Activated CD4-positive, alpha-beta memory T cell treated with anti-CD3 and anti-CD28 coated beads for 36 hours (primary cell): ENCODE data around the gene USP33. TPM values are rescaled to one million over a fixed set of nuclear protein-coding genes. Genes with fewer than 3 reads are reported as not detected.
A peak's percentile ranks its signal among the peaks of the same experiment; 100 is the strongest.
"Not testable (repeated sequence)": the region's sequence is repeated elsewhere in the genome, so short reads cannot be mapped to it uniquely, and the experiment has no call there.

Source experiments
- CTCF ChIA-PET: fragments of 350-600 bp; sonication (Branson Sonifier 250); formaldehyde crosslinking; loops from one replicate; lab custom pipeline; 2021; ENCODE audit warnings: antibody characterized with exemption, inconsistent platforms; lab: Charles Lee
- POLR2A ChIA-PET: fragments of 350-600 bp; sonication (Branson Sonifier 250); formaldehyde crosslinking; loops from one replicate; lab custom pipeline; 2021; ENCODE audit warnings: antibody characterized with exemption; lab: Charles Lee
- DNase-seq: peaks from one replicate; pipeline ENCODE4 v3.0.0-alpha.2; 2020
- H3K27ac Mint-ChIP-seq: one replicate; pipeline ENCODE4 v1.8.0; 2021; ENCODE audit warnings: mixed read lengths
- H3K27me3 Mint-ChIP-seq: one replicate; pipeline ENCODE4 v1.8.0; 2021; ENCODE audit warnings: mixed read lengths
- H3K36me3 Mint-ChIP-seq: one replicate; pipeline ENCODE4 v1.8.0; 2021; ENCODE audit warnings: mixed read lengths
- H3K4me1 Mint-ChIP-seq: one replicate; pipeline ENCODE4 v1.8.0; 2021; ENCODE audit warnings: low read depth, mixed read lengths
- H3K4me3 Mint-ChIP-seq: one replicate; pipeline ENCODE4 v1.8.0; 2021; ENCODE audit warnings: mild to moderate bottlenecking, mixed read lengths
- H3K9me3 Mint-ChIP-seq: one replicate; pipeline ENCODE4 v1.8.0; 2021; ENCODE audit warnings: mixed read lengths
- intact Hi-C: fragments of 100-400 bp; cut with micrococcal nuclease; formaldehyde crosslinking; loops from one replicate; pipeline ENCODE4 v1.15.1; 2023
- total RNA-seq, 2 experiments: library from RNA; stranded (reverse); gene quantifications; one replicate each; pipeline ENCODE4 v1.2.3, GENCODE V29; 2021

The USP33 gene
- total RNA-seq, 2 experiments from 2014 or later, result 37.7 to 41.0 TPM

DNA sequence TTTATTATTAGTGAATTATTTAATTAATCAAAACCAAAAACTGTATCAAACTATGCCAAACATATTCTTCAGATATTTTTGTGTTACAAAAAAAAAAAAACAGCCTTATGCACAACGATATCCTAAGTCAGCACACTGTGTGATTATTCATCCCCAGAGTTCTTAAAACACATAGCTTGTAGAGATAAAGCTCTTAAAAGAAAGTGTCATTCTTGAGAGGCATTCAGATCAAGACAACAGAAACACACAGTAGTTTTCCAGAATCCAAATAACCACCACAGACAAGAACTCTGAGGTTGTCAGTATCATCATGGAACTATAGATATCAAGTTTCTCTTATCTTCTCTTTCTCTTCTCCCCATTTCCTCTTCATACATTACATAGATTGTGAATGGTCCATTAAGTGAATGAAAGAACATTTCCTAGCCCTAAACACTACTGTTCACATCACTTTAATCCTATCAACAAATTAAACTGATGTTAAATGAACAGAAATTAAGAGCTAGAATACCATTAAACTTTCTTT is 90.7 kb downstream of the USP33 start:
- peaks cover 2% of the 10 kb centered on the region for H3K36me3 Mint-ChIP-seq
- ChIA-PET CTCF (no interaction called here), POLR2A (interaction anchor here (0.6 to 1.1 kb wide), 2 partner anchors 14 to 30 kb away, joined by 3 to 4 read pairs; partner anchors contain the start of gene ZZZ3)
- no peak for DNase-seq
- H3K4me3 Mint-ChIP-seq, result no peak overlapping the region
- H3K27ac Mint-ChIP-seq, result peak overlapping the region; percentile 34
- H3K9me3 Mint-ChIP-seq, result no peaks in the 10 kb centered on the region
- no peaks in the 10 kb centered on the region for H3K27me3 Mint-ChIP-seq
- intact Hi-C loops, result loop anchor here (1.0 to 5.0 kb wide), 2 partner anchors 13 to 47 kb away; partner anchors contain the start of gene ZZZ3
- peaks cover 67% of the 10 kb centered on the region for H3K4me1 Mint-ChIP-seq

DNA sequence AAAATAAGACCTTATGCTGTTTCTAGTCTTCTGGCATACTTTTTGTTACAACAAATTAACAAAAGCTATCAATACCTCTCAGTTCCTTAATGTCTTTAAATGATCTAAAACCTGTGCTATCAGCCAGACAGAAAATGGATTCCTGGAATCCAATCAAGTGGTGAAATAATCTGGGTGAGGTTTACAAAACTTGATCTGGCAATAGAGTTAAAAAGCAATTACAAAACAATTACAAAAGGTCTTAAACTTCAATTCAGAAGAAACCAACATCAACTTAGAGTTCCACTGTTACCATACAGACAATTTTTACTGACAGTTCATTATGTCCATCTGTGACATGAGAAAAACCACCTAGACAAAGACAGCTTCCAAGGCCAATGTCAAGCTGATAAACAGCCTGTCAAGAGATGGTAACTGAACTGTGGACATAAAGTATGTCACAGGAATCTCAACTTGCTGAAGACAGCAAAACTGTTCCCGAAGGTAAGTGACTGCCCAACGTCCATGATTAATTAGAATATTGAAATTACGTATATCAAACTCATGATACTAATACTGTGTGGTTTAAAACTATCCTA is 94.6 kb downstream of the USP33 start:
- Mint-ChIP-seq H3K9me3 (no peaks in the 10 kb centered on the region), H3K4me1 (peaks cover 47% of the 10 kb centered on the region), H3K27me3 (no peaks in the 10 kb centered on the region), H3K4me3 (no peak overlapping the region), H3K36me3 (no peaks in the 10 kb centered on the region), H3K27ac (no peak overlapping the region)
- POLR2A ChIA-PET, result no interaction called here
- DNase-seq, result no peak
- CTCF ChIA-PET, result no interaction called here
- intact Hi-C loops, result loop anchor here (5.0 kb wide), 1 partner anchor 43 kb away; no protein-coding TSS in a partner anchor

DNA sequence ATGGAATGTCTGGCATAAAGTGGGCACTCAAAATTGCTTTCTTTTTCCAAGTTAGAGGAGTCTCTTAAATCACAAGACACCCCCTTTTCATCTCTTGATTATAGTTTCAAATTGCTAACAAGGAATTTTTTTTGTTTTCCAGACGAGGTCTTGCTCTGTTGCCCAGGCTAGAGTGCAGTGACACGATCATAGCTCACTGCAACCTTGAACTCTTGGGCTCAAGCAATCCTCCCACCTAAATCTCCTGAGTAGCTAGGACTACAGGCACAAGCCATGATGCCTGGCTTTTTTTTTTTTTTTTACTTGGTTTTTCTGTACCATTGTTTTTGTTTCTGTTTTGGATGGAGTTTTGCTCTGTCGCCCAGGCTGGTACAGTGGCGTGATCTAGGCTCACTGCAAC is 98.0 kb downstream of the USP33 start:
- DNase-seq, result no peak
- intact Hi-C loops, result no loop called here
- CTCF ChIA-PET, result interaction anchor here (0.6 kb wide), 1 partner anchor 834 kb away, joined by 3 read pairs; no protein-coding TSS in a partner anchor
- POLR2A ChIA-PET, result interaction anchor here (0.6 kb wide), 2 partner anchors 23 to 32 kb away, joined by 3 read pairs; no protein-coding TSS in a partner anchor
- H3K36me3 Mint-ChIP-seq, result no peaks in the 10 kb centered on the region
- H3K9me3 Mint-ChIP-seq, result no peaks in the 10 kb centered on the region
- peaks cover 26% of the 10 kb centered on the region for H3K4me1 Mint-ChIP-seq
- H3K27me3 Mint-ChIP-seq, result no peaks in the 10 kb centered on the region
- H3K27ac Mint-ChIP-seq, result no peak overlapping the region
- no peak overlapping the region for H3K4me3 Mint-ChIP-seq

DNA sequence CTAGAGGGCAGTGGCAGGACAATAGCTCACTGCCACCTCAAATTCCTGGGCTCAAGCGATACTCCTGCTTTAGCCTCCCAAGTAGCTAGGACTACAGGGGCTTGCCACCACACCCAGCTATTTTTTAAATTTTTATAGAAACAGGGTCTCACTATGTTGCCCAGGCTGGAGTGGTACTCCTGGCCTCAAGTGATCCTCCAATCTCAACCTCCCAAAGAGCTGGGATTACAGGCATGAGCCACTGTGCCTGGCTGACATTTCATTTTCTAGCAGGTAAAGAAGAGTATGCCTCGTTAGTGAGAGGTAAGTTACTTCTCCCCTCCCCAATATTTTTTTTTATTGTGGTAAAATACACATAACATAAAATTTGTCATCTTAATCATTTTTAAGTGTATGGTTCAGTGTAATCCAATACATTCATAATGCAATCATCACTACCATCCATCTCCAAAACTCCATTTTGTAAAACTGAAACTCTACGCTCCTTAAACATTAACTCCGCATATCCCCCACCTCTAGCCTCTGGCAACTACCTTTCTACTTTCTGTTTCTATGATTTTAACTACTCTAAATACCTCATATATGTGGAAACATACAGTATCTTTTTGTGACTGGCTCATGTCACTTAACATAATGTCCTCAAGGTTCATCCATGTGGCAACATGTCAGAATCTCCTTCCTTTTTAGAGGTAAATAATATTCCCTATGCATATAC is 99.6 kb downstream of the USP33 start:
- no peaks in the 10 kb centered on the region for H3K27me3 Mint-ChIP-seq
- no peak overlapping the region for H3K4me3 Mint-ChIP-seq
- no peaks in the 10 kb centered on the region for H3K9me3 Mint-ChIP-seq
- H3K4me1 Mint-ChIP-seq, result peaks cover 34% of the 10 kb centered on the region
- no peak for DNase-seq
- POLR2A ChIA-PET, result interaction anchor here (0.7 to 1.2 kb wide), 2 partner anchors 14 to 18 kb away, joined by 3 read pairs; no protein-coding TSS in a partner anchor
- intact Hi-C loops, result no loop called here
- CTCF ChIA-PET, result interaction anchor here (0.6 to 1.1 kb wide), 2 partner anchors 11 to 73 kb away, joined by 3 to 4 read pairs; no protein-coding TSS in a partner anchor
- H3K36me3 Mint-ChIP-seq, result peaks cover under 1% of the 10 kb centered on the region
- no peak overlapping the region for H3K27ac Mint-ChIP-seq

DNA sequence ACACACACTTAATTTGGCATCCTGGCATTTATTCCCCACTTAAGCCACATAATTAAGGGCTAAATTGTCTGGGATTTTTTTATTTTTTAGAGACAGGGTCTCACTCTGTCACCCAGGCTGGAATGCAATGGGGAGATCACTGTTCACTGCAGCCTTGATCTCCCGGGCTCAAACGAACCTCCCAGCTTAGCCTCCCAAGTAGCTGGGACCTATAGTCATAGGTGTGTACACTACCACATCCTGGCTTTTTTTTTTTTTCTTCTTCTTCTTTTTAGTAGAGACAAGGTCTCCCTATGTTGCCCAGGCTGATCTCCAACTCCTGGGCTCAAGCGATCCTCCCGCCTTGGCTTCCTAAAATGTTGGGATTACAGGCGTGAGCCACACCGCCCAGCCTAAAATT is 101.4 kb downstream of the USP33 start:
- no peak overlapping the region for H3K4me3 Mint-ChIP-seq
- H3K9me3 Mint-ChIP-seq, result no peaks in the 10 kb centered on the region
- H3K27ac Mint-ChIP-seq, result no peak overlapping the region
- intact Hi-C loops, result no loop called here
- peaks cover 5% of the 10 kb centered on the region for H3K36me3 Mint-ChIP-seq
- CTCF ChIA-PET, result no interaction called here
- peaks cover 30% of the 10 kb centered on the region for H3K4me1 Mint-ChIP-seq
- no peak for DNase-seq
- no peaks in the 10 kb centered on the region for H3K27me3 Mint-ChIP-seq
- POLR2A ChIA-PET, result no interaction called here

DNA sequence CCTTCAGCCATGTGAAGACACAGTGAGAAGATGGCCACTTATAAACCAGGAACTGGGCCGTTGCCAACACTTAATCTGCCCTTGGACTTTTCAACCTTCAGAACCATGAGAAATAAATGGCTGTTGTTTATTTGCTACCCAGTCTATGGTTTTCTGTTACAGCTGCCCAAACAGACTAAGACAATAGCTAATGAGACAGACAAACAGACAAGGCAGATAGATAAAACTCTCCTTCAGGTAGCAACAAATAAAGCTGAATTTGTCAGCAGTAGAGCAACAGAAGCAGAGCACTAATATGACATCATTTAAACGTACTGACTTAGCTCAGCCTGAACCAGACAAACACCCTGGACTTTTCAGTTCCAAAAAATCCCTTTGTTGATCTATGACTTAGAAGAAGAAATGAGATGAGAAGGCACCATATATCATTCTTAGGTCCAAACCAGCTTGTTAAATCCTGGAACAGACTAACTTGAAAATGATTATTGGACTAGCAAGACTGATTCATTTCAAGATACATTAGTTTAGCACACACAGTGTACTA is 104.1 kb downstream of the USP33 start:
- ChIA-PET CTCF (no interaction called here), POLR2A (interaction anchor here (2.0 kb wide), 1 partner anchor 27 kb away, joined by 4 read pairs; the partner anchor contains the start of gene ZZZ3)
- Mint-ChIP-seq H3K27me3 (no peaks in the 10 kb centered on the region), H3K9me3 (peaks cover 15% of the 10 kb centered on the region), H3K4me1 (peaks cover 32% of the 10 kb centered on the region), H3K36me3 (peaks cover 28% of the 10 kb centered on the region), H3K4me3 (no peak overlapping the region), H3K27ac (peak overlapping the region; percentile 44)
- intact Hi-C loops, result no loop called here
- no peak for DNase-seq

DNA sequence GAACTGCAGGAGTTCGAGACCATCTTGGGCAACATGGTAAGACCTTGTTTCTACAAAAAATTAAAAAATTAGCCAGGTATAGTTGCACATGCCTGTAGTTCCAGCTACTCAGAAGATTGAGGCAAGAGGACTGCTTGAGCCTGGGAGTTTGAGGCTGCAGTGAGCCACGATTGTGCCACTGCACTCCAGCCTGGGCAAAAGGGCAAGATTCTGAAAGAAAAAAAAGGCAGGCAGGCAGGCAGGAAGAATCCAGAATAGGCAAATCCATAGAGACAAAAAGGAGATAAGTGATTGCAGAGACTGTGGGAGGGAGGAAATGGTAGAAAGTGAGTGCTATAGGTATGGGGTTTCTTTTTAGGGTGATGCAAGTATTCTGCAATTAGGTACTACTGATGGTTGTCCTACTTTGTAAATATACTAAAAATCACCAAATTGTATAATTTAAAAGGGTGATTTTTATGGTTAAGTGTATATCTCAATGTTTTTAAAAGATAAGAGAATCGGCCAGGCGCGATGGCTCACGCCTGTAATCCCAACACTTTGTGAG is 106.6 kb downstream of the USP33 start:
- ChIA-PET CTCF (no interaction called here), POLR2A (no interaction called here)
- Mint-ChIP-seq H3K27me3 (no peaks in the 10 kb centered on the region), H3K36me3 (peaks cover 45% of the 10 kb centered on the region), H3K4me1 (peaks cover 31% of the 10 kb centered on the region), H3K4me3 (no peak overlapping the region), H3K9me3 (peaks cover 36% of the 10 kb centered on the region), H3K27ac (peak overlapping the region; percentile 25)
- intact Hi-C loops, result no loop called here
- DNase-seq, result no peak

DNA sequence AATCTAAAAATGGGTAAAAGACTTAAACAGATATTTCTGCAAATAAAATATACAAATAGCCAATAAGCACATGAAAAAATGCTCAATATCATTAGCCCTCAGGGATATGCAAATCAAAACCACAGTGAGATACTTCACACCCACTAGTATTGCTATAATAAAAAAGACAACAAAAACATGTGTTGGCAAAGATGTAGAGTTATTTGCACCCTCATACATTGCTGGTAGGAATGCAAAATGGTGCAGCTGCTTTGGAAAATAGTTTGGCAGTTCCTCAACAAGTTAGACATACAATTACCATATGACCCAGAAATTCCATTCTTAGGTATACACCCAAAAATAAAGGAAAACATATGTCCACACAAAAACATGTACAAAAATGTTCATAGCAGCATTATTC is 107.4 kb downstream of the USP33 start:
- Mint-ChIP-seq H3K27ac (no peak overlapping the region), H3K4me1 (peaks cover 29% of the 10 kb centered on the region), H3K9me3 (peaks cover 36% of the 10 kb centered on the region), H3K27me3 (no peaks in the 10 kb centered on the region), H3K4me3 (no peak overlapping the region), H3K36me3 (peaks cover 47% of the 10 kb centered on the region)
- DNase-seq, result no peak
- intact Hi-C loops, result no loop called here
- CTCF ChIA-PET, result no interaction called here
- POLR2A ChIA-PET, result no interaction called here

DNA sequence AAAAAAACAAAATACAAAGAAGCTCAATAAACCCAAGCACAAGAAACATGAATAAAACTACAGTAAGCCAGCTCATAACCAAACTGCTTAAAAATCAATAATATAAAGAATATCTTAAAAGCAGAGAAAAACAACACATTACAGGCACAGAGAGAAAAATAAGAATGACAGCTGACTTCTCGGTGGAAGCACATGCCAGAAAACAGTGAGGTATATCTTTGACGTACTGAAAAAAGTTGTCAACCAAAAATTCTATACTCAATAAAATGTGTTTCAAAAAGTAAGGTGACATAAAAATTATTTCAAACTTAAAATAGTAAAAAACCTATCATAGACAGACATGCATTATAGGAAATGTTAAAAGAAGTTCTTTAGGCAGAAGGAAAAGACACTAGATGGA is 110.5 kb downstream of the USP33 start:
- no peak for DNase-seq
- no peak overlapping the region for H3K27ac Mint-ChIP-seq
- peaks cover 36% of the 10 kb centered on the region for H3K9me3 Mint-ChIP-seq
- H3K27me3 Mint-ChIP-seq, result no peaks in the 10 kb centered on the region
- intact Hi-C loops, result no loop called here
- peaks cover 51% of the 10 kb centered on the region for H3K36me3 Mint-ChIP-seq
- CTCF ChIA-PET, result interaction anchor here (0.8 kb wide), 1 partner anchor 10 kb away, joined by 4 read pairs; no protein-coding TSS in a partner anchor
- H3K4me3 Mint-ChIP-seq, result no peak overlapping the region
- POLR2A ChIA-PET, result no interaction called here
- peaks cover 13% of the 10 kb centered on the region for H3K4me1 Mint-ChIP-seq

DNA sequence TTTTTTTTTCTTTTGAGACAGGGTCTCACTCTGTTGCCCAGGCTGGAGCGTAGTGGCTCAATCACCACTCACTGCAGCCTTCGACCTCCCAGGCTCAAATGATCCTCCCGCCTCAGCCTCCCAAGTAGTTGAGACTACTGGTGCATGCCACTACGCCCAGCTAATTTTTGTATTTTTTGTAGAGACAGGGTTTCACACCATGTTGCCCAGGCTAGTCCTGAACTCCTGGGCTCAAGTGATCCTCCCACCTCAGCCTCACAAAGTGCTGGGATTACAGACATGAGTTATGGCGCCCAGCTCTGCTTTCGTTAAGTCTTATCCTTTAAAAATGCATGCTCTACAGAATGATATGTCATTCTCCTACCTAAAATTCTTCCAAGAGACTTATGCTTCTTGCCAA is 113.4 kb downstream of the USP33 start:
- DNase-seq, H3K27ac Mint-ChIP-seq, POLR2A ChIA-PET, H3K27me3 Mint-ChIP-seq, H3K4me1 Mint-ChIP-seq, H3K4me3 Mint-ChIP-seq, CTCF ChIA-PET, intact Hi-C loops: not testable (repeated sequence)
- Mint-ChIP-seq H3K9me3 (peaks cover 27% of the 10 kb centered on the region), H3K36me3 (peaks cover 33% of the 10 kb centered on the region)
